Neuron (in vitro differentiated cells): ENCODE results near the gene CERS6.

ENCODE experiments used
- H2AFZ ChIP-seq: one replicate; pipeline ENCODE4 v1.6.1; 2013; ENCODE audit warnings: low read depth, mild to moderate bottlenecking, inconsistent platforms, low read length, moderate library complexity
- H3K27me3 ChIP-seq: one replicate; pipeline ENCODE4 v1.6.1; 2013; ENCODE audit warnings: low read length; ENCODE audit not compliant: insufficient read depth
- H3K36me3 ChIP-seq: one replicate; pipeline ENCODE4 v1.6.1; 2013; ENCODE audit warnings: low read length; ENCODE audit not compliant: insufficient read depth
- H3K4me1 ChIP-seq: one replicate; pipeline ENCODE4 v1.6.1; 2013; ENCODE audit warnings: low read length; ENCODE audit not compliant: insufficient read depth
- H3K4me3 ChIP-seq: 2 replicates; pipeline ENCODE4 v1.5.1; 2013; ENCODE audit warnings: mild to moderate bottlenecking, low read length, moderate library complexity
- H3K9me3 ChIP-seq: one replicate; pipeline ENCODE4 v1.6.1; 2013; ENCODE audit warnings: low read length

Gene CERS6

DNA sequence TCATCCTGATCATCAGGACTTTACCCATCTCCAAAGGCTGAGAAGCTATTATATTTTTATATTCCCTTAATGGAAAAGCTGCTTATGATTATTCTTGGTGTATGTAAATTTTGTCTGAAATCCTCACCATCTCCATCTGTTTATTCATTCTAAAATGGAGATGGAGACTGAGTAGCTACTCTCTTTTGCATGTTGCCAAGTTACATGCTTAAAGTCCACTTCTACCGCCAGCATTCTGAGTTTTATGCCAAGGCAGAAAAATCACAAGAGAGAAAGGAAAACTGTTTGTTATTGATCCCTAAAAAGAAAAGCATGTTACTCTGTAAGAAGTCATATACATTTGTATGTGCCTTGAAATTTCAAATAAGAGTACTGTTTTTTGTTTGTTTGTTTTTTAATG lies 252.0 kb downstream of the CERS6 start:
- H2AFZ ChIP-seq, result no peak overlapping the region
- H3K4me3 ChIP-seq, result no peak overlapping the region
- H3K4me1 ChIP-seq, result no peaks in the 10 kb centered on the region
- no peaks in the 10 kb centered on the region for H3K27me3 ChIP-seq
- H3K36me3 ChIP-seq, result no peaks in the 10 kb centered on the region
- no peaks in the 10 kb centered on the region for H3K9me3 ChIP-seq

DNA sequence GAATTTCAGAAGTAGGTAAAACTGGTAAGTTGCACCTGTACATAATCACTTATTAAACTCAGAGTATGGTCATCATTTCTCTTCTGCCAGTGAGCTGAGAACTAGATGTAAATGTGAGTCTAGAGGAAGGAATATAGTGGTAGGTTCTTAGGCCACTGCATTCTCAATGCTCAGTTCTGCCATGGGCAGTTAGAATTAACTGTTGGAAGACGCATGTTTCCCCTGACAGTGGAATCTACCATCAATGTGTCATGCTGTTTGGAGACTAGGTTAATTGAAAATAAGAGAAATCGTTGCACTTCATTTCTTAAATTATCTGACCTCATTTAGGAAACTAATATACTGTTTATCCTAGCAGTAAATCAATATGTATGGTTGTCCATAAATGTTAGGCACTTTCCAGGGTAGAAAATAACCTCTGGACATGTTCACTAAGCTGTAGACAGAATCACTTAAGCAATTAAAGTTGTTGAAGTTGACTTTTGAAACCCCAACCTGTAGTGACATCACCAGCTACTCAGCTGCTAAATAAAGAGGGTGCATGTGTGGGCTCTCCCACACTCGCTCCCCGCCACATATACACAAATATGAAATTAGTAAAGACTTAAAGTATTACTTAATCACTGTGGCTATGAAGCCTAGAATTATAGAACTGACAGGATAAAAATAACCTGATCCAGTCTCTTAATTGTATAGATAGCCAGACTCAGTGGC lies 254.8 kb downstream of the CERS6 start:
- Histone ChIP-seq H3K4me1 (no peaks in the 10 kb centered on the region), H3K27me3 (no peaks in the 10 kb centered on the region), H3K4me3 (no peak overlapping the region), H3K9me3 (no peaks in the 10 kb centered on the region), H3K36me3 (no peaks in the 10 kb centered on the region), H2AFZ (no peak overlapping the region)

DNA sequence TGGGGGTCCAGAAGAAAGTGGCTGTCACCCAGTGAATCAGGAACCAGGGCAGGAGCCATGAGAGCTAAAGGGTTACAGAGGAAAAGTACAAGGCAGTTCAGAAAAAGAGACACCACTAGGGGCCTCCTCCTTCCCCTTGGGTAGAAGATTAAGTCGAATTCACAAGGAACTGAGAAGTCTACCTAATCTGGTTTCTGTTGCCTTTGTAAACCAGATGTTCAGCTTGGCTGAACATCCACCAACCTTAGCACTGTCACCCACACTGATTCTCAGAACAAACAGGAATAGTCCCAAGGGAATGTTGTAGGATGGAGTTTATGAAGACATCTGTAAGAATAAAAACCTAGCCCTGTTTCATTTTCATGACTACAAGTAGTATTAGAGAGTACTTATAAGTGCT lies 256.0 kb downstream of the CERS6 start:
- Histone ChIP-seq H3K9me3 (no peaks in the 10 kb centered on the region), H3K27me3 (no peaks in the 10 kb centered on the region), H2AFZ (no peak overlapping the region), H3K36me3 (no peaks in the 10 kb centered on the region), H3K4me3 (no peak overlapping the region), H3K4me1 (no peaks in the 10 kb centered on the region)

DNA sequence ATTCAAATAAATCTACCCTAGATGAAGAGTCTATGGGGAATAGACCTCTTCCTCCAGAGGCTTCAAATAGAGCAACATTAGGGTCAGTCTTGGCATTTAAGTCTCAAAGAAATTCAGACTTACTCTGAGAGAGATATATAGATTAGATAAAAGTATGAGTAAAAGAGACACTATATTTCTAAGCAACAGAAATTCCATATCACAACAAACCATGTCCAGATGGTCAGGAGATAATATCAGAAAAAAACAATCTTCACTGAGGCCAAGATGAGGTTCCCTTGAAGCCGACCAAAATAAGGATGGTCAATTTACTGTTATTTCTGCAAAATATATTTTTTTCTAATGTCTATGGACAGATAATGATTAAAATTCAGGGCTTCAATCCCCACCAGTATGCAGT lies 257.3 kb downstream of the CERS6 start:
- H3K4me1 ChIP-seq, result no peaks in the 10 kb centered on the region
- no peaks in the 10 kb centered on the region for H3K27me3 ChIP-seq
- peaks cover 8% of the 10 kb centered on the region for H3K36me3 ChIP-seq
- no peak overlapping the region for H2AFZ ChIP-seq
- no peaks in the 10 kb centered on the region for H3K9me3 ChIP-seq
- no peak overlapping the region for H3K4me3 ChIP-seq

DNA sequence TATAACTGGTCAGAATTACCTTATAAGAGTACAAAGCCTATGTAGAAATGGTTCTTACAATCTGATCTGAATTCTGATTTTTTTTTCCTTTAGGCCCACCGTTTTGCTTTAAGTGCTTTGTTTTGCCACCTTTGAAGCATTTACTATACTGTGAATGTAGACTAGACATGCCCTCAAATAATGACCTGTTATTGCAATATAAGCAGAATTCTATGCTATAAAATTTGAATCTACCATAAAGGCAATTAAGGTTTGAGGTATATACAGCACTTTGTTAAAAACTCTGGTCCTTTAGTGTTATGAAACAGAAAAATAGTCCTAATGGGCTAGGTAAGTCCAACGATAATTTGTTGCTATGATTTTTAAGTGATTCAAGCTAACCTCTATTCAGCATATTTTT lies 259.8 kb downstream of the CERS6 start:
- Histone ChIP-seq H3K36me3 (peaks cover 20% of the 10 kb centered on the region), H3K4me3 (no peak overlapping the region), H3K9me3 (no peaks in the 10 kb centered on the region)

DNA sequence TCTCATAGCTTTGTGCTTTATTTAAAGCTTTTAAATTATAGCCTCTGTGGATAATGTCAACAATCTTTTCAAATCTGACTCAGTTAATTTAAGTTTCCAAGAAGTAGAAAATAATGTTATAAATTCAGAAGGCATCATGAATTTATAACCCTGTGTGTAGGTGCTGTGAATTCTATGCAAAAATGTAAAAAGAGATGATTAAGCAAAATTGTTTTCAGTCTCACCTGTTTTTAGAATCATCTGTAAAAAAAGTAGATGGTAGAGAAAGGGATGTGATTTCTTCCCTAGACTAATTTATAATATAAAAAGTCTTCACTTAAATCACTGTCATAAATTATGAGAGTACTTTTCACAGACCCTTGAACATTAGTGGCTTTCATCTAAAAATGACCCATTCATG lies 260.8 kb downstream of the CERS6 start:
- Histone ChIP-seq H3K4me1 (no peaks in the 10 kb centered on the region), H3K9me3 (no peaks in the 10 kb centered on the region), H3K27me3 (no peaks in the 10 kb centered on the region)

More for the DNA sequence above, 259.8 kb downstream of the CERS6 start:
- Histone ChIP-seq H3K27me3 (no peaks in the 10 kb centered on the region), H3K4me1 (no peaks in the 10 kb centered on the region), H2AFZ (no peak overlapping the region)

DNA sequence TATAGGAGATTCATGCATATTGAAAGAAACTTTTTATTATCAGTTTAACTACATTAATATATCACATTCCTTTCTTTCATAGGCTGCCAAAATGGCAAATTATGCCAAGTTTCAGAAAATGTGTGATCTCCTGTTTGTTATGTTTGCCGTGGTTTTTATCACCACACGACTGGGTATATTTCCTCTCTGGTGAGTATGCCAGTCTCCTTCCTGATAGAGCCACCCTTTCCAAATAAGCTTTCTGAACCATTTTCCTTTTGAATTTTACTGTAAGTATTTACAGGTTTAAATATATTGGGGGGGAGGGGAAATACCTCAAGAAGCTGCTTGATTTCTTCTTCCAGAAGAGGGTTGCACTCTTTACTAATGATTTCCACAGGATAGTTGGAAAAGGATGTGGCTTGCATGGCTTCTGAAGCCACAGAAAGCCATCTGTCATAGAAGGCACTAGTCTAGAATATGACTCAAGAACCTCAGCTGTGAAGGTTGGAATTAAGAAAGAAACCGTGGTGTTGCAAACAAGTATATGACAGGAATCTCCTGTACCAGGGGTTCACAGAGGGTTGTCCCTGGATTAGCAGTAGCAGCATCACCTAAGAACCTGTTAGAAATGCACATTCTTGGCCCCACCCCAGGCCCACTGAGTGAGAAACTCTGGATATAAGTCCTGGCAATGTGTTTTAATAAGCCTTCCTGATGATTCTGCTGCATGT lies 261.9 kb downstream of the CERS6 start:
- H3K27me3 ChIP-seq, result no peaks in the 10 kb centered on the region
- no peak overlapping the region for H2AFZ ChIP-seq
- H3K9me3 ChIP-seq, result no peaks in the 10 kb centered on the region
- H3K4me1 ChIP-seq, result no peaks in the 10 kb centered on the region
- H3K4me3 ChIP-seq, result no peak overlapping the region
- H3K36me3 ChIP-seq, result peaks cover 24% of the 10 kb centered on the region

More for the DNA sequence above, 260.8 kb downstream of the CERS6 start:
- Histone ChIP-seq H2AFZ (no peak overlapping the region), H3K36me3 (peaks cover 23% of the 10 kb centered on the region), H3K4me3 (no peak overlapping the region)

DNA sequence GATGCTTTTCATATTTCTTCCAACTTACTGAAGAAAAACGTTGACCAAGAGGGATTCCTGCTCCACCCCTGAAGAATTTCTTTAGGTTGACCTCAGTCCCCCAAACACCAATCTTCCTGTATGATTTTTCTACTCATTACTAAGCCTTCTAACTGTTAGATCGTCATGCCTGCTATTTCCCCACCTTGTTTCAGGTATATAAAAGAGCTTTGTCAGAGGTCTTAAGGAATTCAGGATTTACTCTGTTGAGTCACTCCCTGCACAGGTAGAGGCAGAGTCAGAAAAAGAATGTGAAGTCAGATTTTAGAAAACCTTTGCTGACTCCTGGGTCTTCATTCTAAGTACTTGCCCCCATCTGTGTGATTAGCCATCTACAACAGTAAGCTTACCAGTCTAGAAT lies 262.6 kb downstream of the CERS6 start:
- Histone ChIP-seq H3K36me3 (peaks cover 29% of the 10 kb centered on the region), H3K9me3 (no peaks in the 10 kb centered on the region), H2AFZ (no peak overlapping the region), H3K4me3 (no peak overlapping the region), H3K27me3 (no peaks in the 10 kb centered on the region), H3K4me1 (no peaks in the 10 kb centered on the region)

DNA sequence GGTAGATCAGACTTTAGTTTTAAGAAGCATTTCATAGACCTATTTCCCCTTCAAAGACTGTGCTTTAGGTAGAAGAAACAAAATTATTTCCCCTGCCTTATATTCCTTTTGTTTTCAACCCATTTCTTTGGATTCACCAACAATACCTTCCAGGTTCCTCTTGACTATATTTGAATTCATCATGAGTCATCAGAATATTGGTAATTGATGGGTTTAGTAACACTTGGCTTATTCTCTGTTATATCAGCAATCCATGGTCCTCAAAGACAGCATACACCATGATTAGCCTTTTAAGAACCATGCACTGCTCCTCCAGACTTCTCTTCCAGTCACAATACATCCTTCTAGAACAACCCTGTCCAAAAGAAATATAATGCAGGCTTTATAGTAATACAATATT lies 263.4 kb downstream of the CERS6 start:
- H2AFZ ChIP-seq, result no peak overlapping the region
- no peak overlapping the region for H3K4me3 ChIP-seq
- H3K36me3 ChIP-seq, result peaks cover 29% of the 10 kb centered on the region
- no peaks in the 10 kb centered on the region for H3K4me1 ChIP-seq
- H3K27me3 ChIP-seq, result no peaks in the 10 kb centered on the region
- no peaks in the 10 kb centered on the region for H3K9me3 ChIP-seq

DNA sequence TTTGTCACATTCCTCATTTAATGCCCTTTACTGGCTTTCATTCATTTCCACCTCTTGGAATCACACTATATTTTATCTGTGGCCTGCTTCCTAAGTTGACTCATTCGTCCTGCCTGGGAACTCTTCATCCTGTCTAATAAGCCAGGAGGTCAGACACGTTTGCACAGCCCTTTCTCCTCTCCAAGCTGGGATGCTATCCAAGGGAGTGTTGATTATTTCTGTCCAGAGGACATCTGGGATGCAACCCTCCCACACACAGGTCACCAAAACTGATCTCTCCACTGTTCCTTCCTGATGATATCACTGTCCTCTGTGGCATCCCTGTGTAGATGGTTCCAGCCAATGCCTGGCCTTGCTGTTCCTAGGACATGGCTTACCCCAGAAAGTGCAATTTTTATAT lies 266.5 kb downstream of the CERS6 start:
- H3K4me1 ChIP-seq, result no peaks in the 10 kb centered on the region
- H3K4me3 ChIP-seq, result no peak overlapping the region
- H3K27me3 ChIP-seq, result no peaks in the 10 kb centered on the region
- H2AFZ ChIP-seq, result no peak overlapping the region
- peaks cover 2% of the 10 kb centered on the region for H3K9me3 ChIP-seq
- peaks cover 26% of the 10 kb centered on the region for H3K36me3 ChIP-seq

DNA sequence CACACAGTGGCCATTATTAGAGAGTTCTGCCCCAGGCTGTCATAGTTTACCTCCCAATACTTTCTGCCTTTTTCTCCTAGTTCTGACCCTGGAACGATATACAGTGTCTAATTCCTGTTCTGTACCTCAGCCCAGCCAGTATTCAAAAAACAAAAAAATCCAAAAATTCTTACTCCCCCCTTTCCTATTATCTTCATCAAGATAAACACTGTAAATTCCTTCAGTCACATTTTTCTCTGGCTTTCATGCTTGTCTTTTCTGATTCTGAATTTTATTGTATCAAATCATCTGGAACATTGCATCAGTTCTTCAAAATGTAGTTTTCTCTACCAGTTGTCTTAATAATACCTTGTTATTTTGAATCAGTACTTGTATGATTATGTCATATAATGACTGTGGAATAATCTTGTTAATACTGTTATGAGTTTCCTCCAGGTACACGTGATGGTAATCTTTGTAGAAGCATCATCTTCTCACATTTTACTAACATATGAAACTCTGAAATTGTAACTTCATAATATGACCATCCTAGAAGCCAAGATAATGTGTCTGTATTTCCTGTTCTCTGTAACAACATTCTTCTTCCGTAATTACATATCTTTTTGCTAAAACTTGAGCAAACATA lies 267.3 kb downstream of the CERS6 start:
- no peak overlapping the region for H3K4me3 ChIP-seq
- peaks cover 20% of the 10 kb centered on the region for H3K36me3 ChIP-seq
- peaks cover 2% of the 10 kb centered on the region for H3K9me3 ChIP-seq
- no peak overlapping the region for H2AFZ ChIP-seq
- no peaks in the 10 kb centered on the region for H3K27me3 ChIP-seq
- no peaks in the 10 kb centered on the region for H3K4me1 ChIP-seq

DNA sequence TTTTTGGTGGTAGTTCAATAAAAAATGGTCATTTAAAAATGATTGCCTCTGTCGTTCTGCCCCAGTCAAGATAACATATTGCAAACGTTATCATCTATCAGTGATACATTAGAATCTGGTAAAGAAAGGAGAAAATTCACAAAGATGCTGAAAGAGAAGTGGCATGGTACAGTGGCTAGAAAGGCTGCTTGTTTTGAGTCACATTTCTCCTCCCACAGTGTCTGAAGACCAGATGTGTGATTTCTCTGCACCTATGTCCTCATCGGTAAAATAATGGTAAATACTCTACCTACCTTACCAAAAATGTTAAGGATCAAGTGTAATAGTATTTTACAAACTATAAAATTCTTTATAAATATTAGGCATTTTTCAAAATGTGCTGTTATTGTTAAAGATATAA lies 270.3 kb downstream of the CERS6 start:
- peaks cover 11% of the 10 kb centered on the region for H3K4me1 ChIP-seq
- peaks cover 9% of the 10 kb centered on the region for H3K36me3 ChIP-seq
- no peak overlapping the region for H3K4me3 ChIP-seq
- H3K27me3 ChIP-seq, result no peaks in the 10 kb centered on the region
- H2AFZ ChIP-seq, result no peak overlapping the region
- H3K9me3 ChIP-seq, result peaks cover 2% of the 10 kb centered on the region

DNA sequence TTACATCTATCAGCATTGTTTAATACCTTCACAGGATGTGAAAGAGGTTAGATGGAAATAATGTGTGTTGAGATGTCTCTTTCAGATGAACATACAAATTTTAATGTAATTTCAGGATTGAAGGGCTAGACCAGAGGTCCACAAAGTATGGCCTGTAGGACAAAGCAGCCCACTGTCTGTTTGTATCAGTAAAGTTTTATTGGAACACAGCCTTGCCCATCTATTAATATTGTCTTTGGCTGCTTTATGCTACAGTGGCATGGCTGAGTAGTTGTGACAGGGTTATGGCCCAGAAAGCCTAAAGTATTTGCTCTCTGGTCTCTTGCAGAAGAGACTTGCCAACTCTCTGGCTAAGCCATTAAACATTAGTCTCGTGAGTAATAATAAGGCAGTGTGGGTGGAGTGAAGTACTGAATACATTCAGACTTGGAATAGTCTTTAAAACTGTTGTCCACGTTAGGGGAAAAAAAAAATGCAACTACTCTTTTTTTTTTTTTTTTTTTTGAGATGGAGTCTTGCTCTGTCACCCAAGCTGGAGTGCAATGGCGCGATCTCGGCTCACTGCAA lies 271.9 kb downstream of the CERS6 start:
- Histone ChIP-seq H3K4me1 (peaks cover 18% of the 10 kb centered on the region), H2AFZ (no peak overlapping the region), H3K36me3 (peaks cover 5% of the 10 kb centered on the region), H3K4me3 (no peak overlapping the region), H3K9me3 (peaks cover 2% of the 10 kb centered on the region), H3K27me3 (no peaks in the 10 kb centered on the region)
